Left lung (tissue), 10 donors: ENCODE data around the gene ZNF181. TPM values are rescaled to one million over a fixed set of nuclear protein-coding genes. Genes with fewer than 3 reads are reported as not detected.
A peak's percentile ranks its signal among the peaks of the same experiment; 100 is the strongest.

Experiments
- ATAC-seq: fragments of 200-7000 bp; cut with Tn5 transposase; one replicate; pipeline ENCODE4 v1.9.1; 2020; ENCODE audit warnings: moderate library complexity
- DNase-seq, 4 donors: peaks; one replicate each; pipeline ENCODE4 v3.0.0-alpha.2; 2013 to 2020
- H3K27ac ChIP-seq, 2 donors: fragments of 200-600 bp; sonication (generic) in 1 of 2; one replicate each; pipeline versions ENCODE4 v1.5.0 to v1.8.0; 2020 to 2021
- H3K27me3 ChIP-seq, 2 donors: fragments of 200-600 bp; sonication (generic) in 1 of 2; one replicate each; pipeline versions ENCODE4 v1.5.0 to v1.8.0; 2020 to 2021
- H3K36me3 ChIP-seq, 2 donors: fragments of 200-600 bp; sonication (generic) in 1 of 2; one replicate each; pipeline versions ENCODE4 v1.5.0 to v1.8.0; 2020 to 2021
- H3K4me1 ChIP-seq, 2 donors: fragments of 200-600 bp; one replicate each; pipeline ENCODE4 v1.8.0; 2021
- H3K4me3 ChIP-seq, 2 donors: fragments of 200-600 bp; sonication (generic) in 1 of 2; one replicate each; pipeline versions ENCODE4 v1.5.0 to v1.8.0; 2020 to 2021; ENCODE audit warnings: mild to moderate bottlenecking in 1 of 2
- H3K9me3 ChIP-seq, 2 donors: fragments of 200-600 bp; sonication (generic) in 1 of 2; one replicate each; pipeline versions ENCODE4 v1.5.0 to v1.8.0; 2020 to 2021
- intact Hi-C, 2 donors: fragments of 100-400 bp; cut with DNase I; formaldehyde crosslinking; loops; one replicate each; pipeline versions ENCODE4 v1.11.2 to v1.14.2; 2022
- polyA plus RNA-seq, 6 donors: library from polyadenylated mRNA; unstranded; fragments of 120-200 nt; gene quantifications; one replicate each; pipeline ENCODE4 v1.2.1, GENCODE V29; 2013; ENCODE audit not compliant: insufficient read length in 6 of 6
- total RNA-seq, 2 donors: library from RNA; stranded (reverse); fragmentation: NEBNext Ultra II Directional; extraction: Animal tissue kit (Norgen Biotek cat#: 25700); gene quantifications; one replicate each; pipeline ENCODE4 v1.2.1, GENCODE V29; 2021
- TF ChIP-seq, protein P1 (sequence below), 2 donors: fragments of 200-600 bp; sonication (generic) in 1 of 2; IDR thresholded peaks; one replicate each; pipeline versions ENCODE4 v1.5.0 to v1.8.0; 2021; ENCODE audit warnings: antibody characterized with exemption in 2 of 2
- donor health status: DM: no; HTN: yes; CAD: no.
- donor health status: DM: no; HTN: no; CAD: no.

ZNF181 gene
- total and polyA plus RNA-seq, 8 donors, result 7.8 to 21.9 (median 19.3) TPM

- Histone ChIP-seq H3K4me1 (no peaks in the 10 kb centered on the region), H3K4me3 (no peak overlapping the region), H3K27me3 (no peaks in the 10 kb centered on the region), H3K36me3 (peaks cover 0 to 66% of the 10 kb centered on the region in 2 donors), H3K27ac (no peak overlapping the region), H3K9me3 (peaks cover 21 to 100% of the 10 kb centered on the region in 2 donors)
- ATAC-seq, result no peak
- intact Hi-C loops, result no loop called here
- TF ChIP-seq, protein P1, sequence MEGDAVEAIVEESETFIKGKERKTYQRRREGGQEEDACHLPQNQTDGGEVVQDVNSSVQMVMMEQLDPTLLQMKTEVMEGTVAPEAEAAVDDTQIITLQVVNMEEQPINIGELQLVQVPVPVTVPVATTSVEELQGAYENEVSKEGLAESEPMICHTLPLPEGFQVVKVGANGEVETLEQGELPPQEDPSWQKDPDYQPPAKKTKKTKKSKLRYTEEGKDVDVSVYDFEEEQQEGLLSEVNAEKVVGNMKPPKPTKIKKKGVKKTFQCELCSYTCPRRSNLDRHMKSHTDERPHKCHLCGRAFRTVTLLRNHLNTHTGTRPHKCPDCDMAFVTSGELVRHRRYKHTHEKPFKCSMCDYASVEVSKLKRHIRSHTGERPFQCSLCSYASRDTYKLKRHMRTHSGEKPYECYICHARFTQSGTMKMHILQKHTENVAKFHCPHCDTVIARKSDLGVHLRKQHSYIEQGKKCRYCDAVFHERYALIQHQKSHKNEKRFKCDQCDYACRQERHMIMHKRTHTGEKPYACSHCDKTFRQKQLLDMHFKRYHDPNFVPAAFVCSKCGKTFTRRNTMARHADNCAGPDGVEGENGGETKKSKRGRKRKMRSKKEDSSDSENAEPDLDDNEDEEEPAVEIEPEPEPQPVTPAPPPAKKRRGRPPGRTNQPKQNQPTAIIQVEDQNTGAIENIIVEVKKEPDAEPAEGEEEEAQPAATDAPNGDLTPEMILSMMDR (IDR thresholded peaks at IDR 0.05), result no peak
- no peak for DNase-seq
These were observed 23.4 kb downstream of the ZNF181 start for GRCh38 chr19:34757441-34757840.

DNA sequence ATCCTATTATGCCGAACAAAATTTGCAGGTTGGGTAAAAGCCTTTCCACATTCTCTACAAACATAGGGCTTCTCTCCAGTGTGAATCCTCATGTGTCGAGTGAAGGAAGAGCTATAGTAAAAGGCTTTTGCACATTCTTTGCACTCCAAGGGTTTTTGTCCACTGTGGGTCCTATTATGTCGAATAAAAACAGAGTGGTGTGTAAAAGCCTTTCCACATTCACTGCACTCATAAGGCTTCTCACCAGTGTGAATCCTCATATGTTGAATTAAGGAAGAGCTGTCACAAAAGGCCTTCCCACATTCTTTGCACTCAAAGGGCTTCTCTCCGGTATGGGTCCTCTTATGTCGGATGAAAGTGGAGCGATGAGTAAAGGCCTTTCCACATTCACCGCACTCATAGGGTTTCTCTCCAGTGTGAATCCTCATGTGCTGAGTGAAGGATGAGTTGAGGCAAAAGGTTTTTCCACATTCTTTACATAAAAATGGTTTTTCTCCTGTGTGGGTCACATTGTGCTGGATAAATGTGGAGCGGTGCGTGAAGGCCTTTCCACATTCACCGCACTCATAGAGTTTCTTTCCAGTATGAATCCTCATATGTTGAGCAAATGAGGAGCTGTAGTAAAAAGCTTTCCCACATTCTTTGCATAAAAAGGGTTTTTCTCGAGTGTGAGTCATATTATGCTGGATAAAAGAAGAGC, 25.3 kb downstream of the ZNF181 start:
- peaks cover 21 to 100% of the 10 kb centered on the region in 2 donors for H3K9me3 ChIP-seq
- peaks cover 0 to 74% of the 10 kb centered on the region in 2 donors for H3K36me3 ChIP-seq
- no peak for ATAC-seq

GRCh38 chr19:34766386-34766785, 32.3 kb downstream of the ZNF181 start:
- Histone ChIP-seq H3K4me1 (no peaks in the 10 kb centered on the region), H3K27me3 (no peaks in the 10 kb centered on the region), H3K4me3 (no peak overlapping the region), H3K36me3 (peaks cover 0 to 77% of the 10 kb centered on the region in 2 donors), H3K9me3 (peaks cover 7 to 65% of the 10 kb centered on the region in 2 donors), H3K27ac (no peak overlapping the region)
- intact Hi-C loops, result no loop called here
- TF ChIP-seq, protein P1 (IDR thresholded peaks at IDR 0.05), result no peak
- ATAC-seq, result no peak
- no peak for DNase-seq

More for the DNA sequence above, 25.3 kb downstream of the ZNF181 start:
- TF ChIP-seq, protein P1 (IDR thresholded peaks at IDR 0.05), result no peak
- H3K4me1 ChIP-seq, result no peaks in the 10 kb centered on the region
- intact Hi-C loops, result no loop called here
- H3K27me3 ChIP-seq, result no peaks in the 10 kb centered on the region
- H3K4me3 ChIP-seq, result no peak overlapping the region
- no peak overlapping the region for H3K27ac ChIP-seq
- no peak for DNase-seq

DNA sequence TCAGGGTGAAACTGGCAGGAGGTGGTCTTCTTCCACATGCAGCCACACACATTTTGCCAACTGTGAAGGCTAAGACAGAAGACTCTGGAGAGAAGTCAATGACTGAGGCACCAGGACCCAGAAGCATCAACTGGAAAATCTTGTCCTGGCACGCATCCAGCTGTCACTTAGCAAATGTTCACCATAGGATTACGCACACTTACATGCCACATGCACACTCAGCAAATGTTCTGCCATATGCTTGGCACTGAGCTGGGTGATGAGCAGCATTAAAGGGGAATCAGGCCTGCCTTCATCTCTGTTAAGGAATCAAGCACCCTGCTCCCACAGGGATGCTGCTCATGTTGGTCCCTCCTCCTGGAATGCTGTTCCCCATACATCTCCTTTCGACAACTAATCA, 33.9 kb downstream of the ZNF181 start:
- peaks cover 0 to 63% of the 10 kb centered on the region in 2 donors for H3K36me3 ChIP-seq
- intact Hi-C loops, result no loop called here
- peaks cover 0 to 49% of the 10 kb centered on the region in 2 donors for H3K9me3 ChIP-seq
- TF ChIP-seq, protein P1 (IDR thresholded peaks at IDR 0.05), result no peak
- H3K27ac ChIP-seq, result no peak overlapping the region
- no peaks in the 10 kb centered on the region for H3K27me3 ChIP-seq
- no peak for ATAC-seq
- H3K4me1 ChIP-seq, result peaks cover 0 to 7% of the 10 kb centered on the region in 2 donors
- H3K4me3 ChIP-seq, result no peak overlapping the region
- no peak for DNase-seq

DNA sequence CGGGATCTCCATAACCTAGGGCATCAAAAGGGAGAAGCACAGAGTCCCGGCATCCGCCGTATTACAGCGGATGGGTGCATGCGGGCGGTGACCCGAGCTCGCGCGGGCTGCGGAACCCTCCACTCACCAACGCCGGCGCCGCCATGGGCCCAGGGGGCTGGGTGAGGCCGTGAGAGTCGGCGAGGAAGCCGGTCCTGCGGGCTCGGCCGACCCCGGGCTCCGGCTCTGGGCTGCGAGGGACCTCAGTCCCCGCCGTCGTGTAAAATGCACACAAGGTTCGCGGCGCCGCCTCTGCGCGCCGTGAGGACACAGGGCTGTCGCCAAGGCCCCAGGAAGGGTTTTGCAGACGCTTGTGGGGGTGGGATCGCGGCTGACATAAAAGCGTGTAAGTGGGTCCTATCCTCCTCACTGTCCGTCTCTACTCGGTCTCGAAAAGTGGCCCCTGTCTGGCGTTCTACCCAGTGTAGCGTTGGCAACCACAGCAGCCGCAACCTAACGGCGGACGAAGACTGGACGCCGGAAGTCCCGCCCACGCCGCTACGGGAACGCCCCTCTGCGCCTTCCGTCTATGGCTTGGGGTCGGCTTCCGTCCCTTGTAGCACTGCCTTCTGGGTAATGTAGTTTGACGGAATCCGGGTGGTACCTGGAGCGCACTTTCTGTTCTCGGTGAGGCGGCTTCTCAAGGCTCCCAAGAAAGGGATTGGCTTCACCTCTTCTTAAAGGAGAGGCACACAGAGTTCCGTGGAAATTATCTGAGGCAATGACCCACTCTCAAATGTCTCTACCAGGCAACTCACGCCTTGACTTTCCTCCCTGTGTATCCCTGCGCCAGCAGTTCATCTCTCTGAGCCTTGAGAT, 38.9 kb downstream of the ZNF181 start, which contains the start of gene ZNF599:
Gene ZNF599, minus strand, starts transcription at position 519 of the 858 bp plus-strand sequence. Its CDS starts 374 bp downstream, at position 145.
- peak within 1 kb of the TSS; percentile 75 to 84 for H3K27ac ChIP-seq
- peaks cover 0 to 13% of the 10 kb centered on the region in 2 donors for H3K36me3 ChIP-seq
- H3K4me3 ChIP-seq, result peak within 1 kb of the TSS; percentile 79 to 98
- TF ChIP-seq, protein P1 (IDR thresholded peaks at IDR 0.05), result no peak
- H3K4me1 ChIP-seq, result peaks cover 0 to 7% of the 10 kb centered on the region in 2 donors
- DNase-seq (peak; percentile 86 to 94 (median 92)), ATAC-seq (peak; percentile 100)
- intact Hi-C loops, result no loop called here
- H3K27me3 ChIP-seq, result no peaks in the 10 kb centered on the region
- peaks cover 0 to 12% of the 10 kb centered on the region in 2 donors for H3K9me3 ChIP-seq
